ENCODE measurements around the gene BSN.

The BSN gene

DNA sequence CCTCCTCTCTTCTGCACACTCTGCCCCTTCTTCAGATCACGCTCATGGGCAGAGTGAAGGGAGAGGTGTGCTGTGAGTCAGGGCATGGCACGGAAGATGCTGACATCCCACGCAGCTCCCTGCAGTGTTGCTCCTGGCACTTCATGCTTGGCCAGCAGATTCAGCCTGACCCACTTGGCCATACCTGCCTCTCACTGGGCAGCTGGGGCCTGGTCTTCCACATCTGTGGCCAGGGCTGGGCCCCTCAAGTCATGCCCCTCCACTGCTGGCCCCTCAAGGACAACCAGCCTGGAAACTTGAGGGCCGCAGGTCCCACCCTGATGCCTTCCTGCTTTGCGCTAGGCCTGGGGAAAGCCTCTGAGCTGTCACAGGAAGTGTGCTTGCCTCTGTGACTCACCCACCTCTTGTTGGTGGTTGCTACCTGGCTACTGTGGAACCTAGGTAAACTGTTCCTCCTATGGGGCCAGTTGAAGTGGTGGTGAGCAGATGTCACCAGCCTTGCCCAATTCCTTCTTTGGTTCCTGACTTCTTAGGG, 48.7 kb downstream of the BSN start:
- no peaks in the 10 kb centered on the region for H3K36me3 ChIP-seq (ENCODE audit: insufficient read depth, low read length)
- no peak overlapping the region for H3K9ac ChIP-seq (ENCODE audit: low read depth, low read length)
- no peaks in the 10 kb centered on the region for H3K4me1 ChIP-seq (ENCODE audit: insufficient read depth, low read length)
- H3K9me3 ChIP-seq (ENCODE audit: control insufficient read depth, insufficient read depth, low read length): no peaks in the 10 kb centered on the region

- no peak overlapping the region for H3K9ac ChIP-seq (ENCODE audit: low read depth, low read length)
- H3K36me3 ChIP-seq (ENCODE audit: insufficient read depth, low read length): no peaks in the 10 kb centered on the region
- H3K9me3 ChIP-seq (ENCODE audit: control insufficient read depth, insufficient read depth, low read length): no peaks in the 10 kb centered on the region
- no peaks in the 10 kb centered on the region for H3K4me1 ChIP-seq (ENCODE audit: insufficient read depth, low read length)
Observed at GRCh38 chr3:49606427-49606826, 52.1 kb downstream of the BSN start.

DNA sequence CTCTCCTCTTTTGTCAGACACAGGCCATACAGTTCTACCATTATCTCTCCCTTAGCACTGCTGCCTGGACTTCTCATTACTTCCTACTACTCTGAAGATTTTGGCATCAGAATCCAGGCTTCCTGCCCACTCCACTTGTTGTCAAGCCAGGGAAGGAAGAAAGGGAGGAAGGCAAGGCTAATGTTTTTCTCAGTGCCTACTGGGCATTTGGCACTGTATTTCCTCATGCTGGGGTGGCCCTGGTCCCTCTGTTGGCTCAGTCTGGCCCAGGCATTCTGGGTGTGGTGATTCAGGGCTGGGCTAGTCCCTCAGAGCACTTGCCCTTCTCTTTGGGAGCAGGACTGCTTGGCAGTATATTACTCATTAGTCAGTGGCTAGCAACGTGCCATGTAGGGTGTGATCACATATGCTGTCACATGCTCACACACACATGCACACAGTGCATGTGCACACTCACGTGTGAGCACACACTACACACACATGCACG, 52.9 kb downstream of the BSN start:
- Histone ChIP-seq H3K36me3 (ENCODE audit: insufficient read depth, low read length) (no peaks in the 10 kb centered on the region), H3K9me3 (ENCODE audit: control insufficient read depth, insufficient read depth, low read length) (no peaks in the 10 kb centered on the region), H3K9ac (ENCODE audit: low read depth, low read length) (no peak overlapping the region), H3K4me1 (ENCODE audit: insufficient read depth, low read length) (no peaks in the 10 kb centered on the region)

GRCh38 chr3:49607796-49608195, 53.5 kb downstream of the BSN start:
- Histone ChIP-seq H3K9me3 (ENCODE audit: control insufficient read depth, insufficient read depth, low read length) (no peaks in the 10 kb centered on the region), H3K4me1 (ENCODE audit: insufficient read depth, low read length) (no peaks in the 10 kb centered on the region), H3K36me3 (ENCODE audit: insufficient read depth, low read length) (no peaks in the 10 kb centered on the region), H3K9ac (ENCODE audit: low read depth, low read length) (no peak overlapping the region)

DNA sequence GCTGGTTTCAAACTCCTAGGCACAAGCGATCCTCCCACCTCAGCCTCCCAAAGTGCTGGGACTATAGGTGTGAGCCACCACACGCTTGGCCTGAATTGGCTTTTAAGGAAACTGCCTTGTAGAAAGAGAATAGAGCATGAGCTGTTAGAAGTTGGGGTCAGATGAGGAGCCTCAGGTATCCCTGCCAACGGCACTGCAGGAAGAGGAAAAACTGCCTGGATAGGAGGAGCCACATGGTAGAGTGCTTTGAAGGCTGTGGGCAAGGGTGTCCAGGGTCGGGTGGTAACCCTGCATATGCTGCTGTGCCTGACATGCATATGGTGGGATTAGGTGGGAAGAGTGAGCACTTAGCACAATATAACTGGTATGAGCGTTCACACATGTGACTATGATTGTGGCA, 55.0 kb downstream of the BSN start:
- Histone ChIP-seq H3K4me1 (ENCODE audit: insufficient read depth, low read length) (no peaks in the 10 kb centered on the region), H3K9me3 (ENCODE audit: control insufficient read depth, insufficient read depth, low read length) (no peaks in the 10 kb centered on the region), H3K36me3 (ENCODE audit: insufficient read depth, low read length) (no peaks in the 10 kb centered on the region), H3K9ac (ENCODE audit: low read depth, low read length) (no peak overlapping the region)

GRCh38 chr3:49609815-49610214, 55.5 kb downstream of the BSN start:
- Histone ChIP-seq H3K4me1 (ENCODE audit: insufficient read depth, low read length) (no peaks in the 10 kb centered on the region), H3K9ac (ENCODE audit: low read depth, low read length) (no peak overlapping the region), H3K36me3 (ENCODE audit: insufficient read depth, low read length) (no peaks in the 10 kb centered on the region), H3K9me3 (ENCODE audit: control insufficient read depth, insufficient read depth, low read length) (no peaks in the 10 kb centered on the region)

- Histone ChIP-seq H3K36me3 (ENCODE audit: insufficient read depth, low read length) (no peaks in the 10 kb centered on the region), H3K9ac (ENCODE audit: low read depth, low read length) (no peak overlapping the region), H3K9me3 (ENCODE audit: control insufficient read depth, insufficient read depth, low read length) (no peaks in the 10 kb centered on the region), H3K4me1 (ENCODE audit: insufficient read depth, low read length) (no peaks in the 10 kb centered on the region)
Observed at GRCh38 chr3:49610666-49611280, 56.5 kb downstream of the BSN start.

DNA sequence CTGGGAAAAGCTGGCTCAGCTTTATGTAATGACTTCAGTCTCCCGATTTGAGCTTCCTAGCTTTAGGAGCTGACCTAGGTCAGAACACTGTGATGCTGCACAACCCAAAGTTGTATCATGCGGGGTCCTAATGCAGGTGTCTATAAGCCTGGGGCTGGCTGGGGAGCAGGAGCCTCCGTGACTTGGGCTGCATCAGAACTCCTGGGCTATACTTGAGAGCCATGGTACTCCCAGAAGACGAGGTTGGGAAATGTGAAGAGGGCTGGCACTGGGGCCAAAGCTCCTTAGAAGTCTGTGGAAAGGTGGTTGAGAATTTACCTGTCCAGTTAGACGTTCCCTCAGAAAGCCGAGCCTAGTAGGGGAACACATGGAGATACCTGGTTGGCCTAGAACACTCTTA, 57.0 kb downstream of the BSN start:
- Histone ChIP-seq H3K36me3 (ENCODE audit: insufficient read depth, low read length) (no peaks in the 10 kb centered on the region), H3K9me3 (ENCODE audit: control insufficient read depth, insufficient read depth, low read length) (no peaks in the 10 kb centered on the region), H3K4me1 (ENCODE audit: insufficient read depth, low read length) (peaks cover 5% of the 10 kb centered on the region; the same call in 1 of the 2 replicates), H3K9ac (ENCODE audit: low read depth, low read length) (no peak overlapping the region)

DNA sequence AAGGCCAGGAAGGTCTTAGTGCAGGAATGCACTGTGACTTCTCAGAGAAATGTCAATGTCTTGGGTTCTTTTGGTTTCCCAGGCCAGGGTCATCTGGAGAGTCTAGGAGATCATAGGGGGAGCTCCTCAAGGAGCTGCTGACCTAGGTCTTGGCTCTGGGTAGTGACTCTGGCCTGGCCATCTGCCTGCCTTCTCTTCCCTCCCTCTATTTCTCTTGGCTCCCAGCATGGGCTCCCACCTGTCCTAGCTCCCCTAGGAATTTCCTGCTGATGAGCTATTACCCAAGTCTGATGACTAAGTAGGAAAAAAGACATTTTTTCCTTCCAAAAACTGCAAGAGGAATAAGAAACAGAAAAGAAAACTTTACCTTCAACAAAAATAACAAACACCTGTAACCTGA, 57.4 kb downstream of the BSN start:
- H3K36me3 ChIP-seq (ENCODE audit: insufficient read depth, low read length): no peaks in the 10 kb centered on the region
- no peak overlapping the region for H3K9ac ChIP-seq (ENCODE audit: low read depth, low read length)
- H3K9me3 ChIP-seq (ENCODE audit: control insufficient read depth, insufficient read depth, low read length): no peaks in the 10 kb centered on the region
- H3K4me1 ChIP-seq (ENCODE audit: insufficient read depth, low read length): peaks cover 9% of the 10 kb centered on the region; the same call in 1 of the 2 replicates

DNA sequence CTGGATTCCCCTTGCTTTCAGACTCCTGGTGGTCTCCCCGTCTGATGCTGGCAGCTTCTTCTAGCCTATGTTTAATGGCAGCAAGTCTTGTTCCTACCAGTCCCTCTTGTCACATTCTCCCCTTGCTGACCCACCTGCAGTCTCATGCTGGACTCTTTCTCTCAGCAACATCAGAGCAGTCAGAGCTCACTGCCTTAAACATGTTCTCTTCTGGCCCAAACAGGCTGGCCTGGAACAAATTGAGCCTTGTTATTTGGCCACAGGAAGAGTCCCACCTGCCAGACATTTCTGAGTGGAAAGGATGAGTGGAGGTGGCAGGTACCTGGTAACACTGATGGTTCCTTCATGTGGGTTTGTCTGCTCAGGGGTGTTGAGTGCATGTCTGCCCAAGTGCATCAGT, 60.7 kb downstream of the BSN start:
- Histone ChIP-seq H3K36me3 (ENCODE audit: insufficient read depth, low read length) (no peaks in the 10 kb centered on the region), H3K4me1 (ENCODE audit: insufficient read depth, low read length) (peaks cover 11% of the 10 kb centered on the region; the same call in 1 of the 2 replicates), H3K9me3 (ENCODE audit: control insufficient read depth, insufficient read depth, low read length) (no peaks in the 10 kb centered on the region), H3K9ac (ENCODE audit: low read depth, low read length) (no peak overlapping the region)

GRCh38 chr3:49616061-49616460, 61.8 kb downstream of the BSN start:
- Histone ChIP-seq H3K9ac (ENCODE audit: low read depth, low read length) (no peak overlapping the region), H3K9me3 (ENCODE audit: control insufficient read depth, insufficient read depth, low read length) (no peaks in the 10 kb centered on the region), H3K4me1 (ENCODE audit: insufficient read depth, low read length) (peaks cover 11% of the 10 kb centered on the region; the same call in 1 of the 2 replicates), H3K36me3 (ENCODE audit: insufficient read depth, low read length) (no peaks in the 10 kb centered on the region)

DNA sequence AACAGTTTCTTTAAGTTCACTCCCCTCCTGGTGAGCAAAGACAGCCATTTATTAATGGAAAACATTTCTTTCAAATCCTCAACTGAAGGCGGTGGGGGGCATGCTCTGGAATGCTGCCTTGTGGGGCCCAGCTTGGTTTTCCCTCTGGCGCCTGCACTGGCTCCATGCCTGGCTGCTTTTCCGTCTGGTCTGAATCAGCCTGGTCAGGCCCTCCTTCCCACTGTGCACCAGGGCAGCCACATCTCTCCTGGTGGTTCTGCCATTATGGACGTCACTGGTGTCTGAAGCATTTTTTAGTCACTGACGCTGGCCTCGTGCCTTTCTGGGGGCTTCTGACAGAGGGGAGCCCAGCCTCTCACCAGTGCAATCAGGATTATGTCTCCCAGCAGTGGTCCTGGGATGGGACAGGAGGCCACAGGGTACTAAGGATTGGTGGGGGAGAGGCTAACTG, 62.2 kb downstream of the BSN start:
- no peak overlapping the region for H3K9ac ChIP-seq (ENCODE audit: low read depth, low read length)
- H3K4me1 ChIP-seq (ENCODE audit: insufficient read depth, low read length): peaks cover 11% of the 10 kb centered on the region; the same call in 1 of the 2 replicates
- no peaks in the 10 kb centered on the region for H3K9me3 ChIP-seq (ENCODE audit: control insufficient read depth, insufficient read depth, low read length)
- H3K36me3 ChIP-seq (ENCODE audit: insufficient read depth, low read length): no peaks in the 10 kb centered on the region

DNA sequence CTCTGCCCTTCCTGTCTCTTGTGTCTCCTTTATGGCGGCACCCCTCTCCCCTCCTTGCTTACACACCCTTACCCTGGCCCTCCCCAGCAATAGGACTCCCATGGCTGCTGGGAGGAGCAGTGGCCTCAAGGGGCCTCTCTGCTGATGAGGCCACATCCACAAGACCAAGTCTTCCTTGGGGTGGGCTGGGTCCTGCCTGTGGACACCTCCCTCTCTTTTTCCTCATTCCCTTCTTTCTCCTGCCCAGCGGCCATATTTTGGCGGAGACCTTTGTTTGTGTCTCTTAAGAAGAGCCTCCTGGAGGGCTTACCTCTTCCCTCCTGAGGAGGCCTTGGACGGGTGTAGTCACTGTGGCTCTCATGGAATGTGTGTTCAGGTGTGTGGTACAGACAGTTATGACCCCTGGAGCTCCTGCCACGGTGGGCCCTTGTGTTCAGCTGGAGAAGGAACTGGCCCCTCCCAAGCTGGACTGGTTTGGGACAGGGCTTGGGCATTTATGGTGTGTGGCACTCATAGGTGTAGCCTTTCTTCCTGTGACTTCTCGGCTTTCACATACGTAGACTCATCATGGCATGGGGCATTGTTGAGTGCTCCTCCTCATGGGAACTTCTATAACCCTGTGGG, 63.2 kb downstream of the BSN start:
- no peak overlapping the region for H3K9ac ChIP-seq (ENCODE audit: low read depth, low read length)
- no peaks in the 10 kb centered on the region for H3K9me3 ChIP-seq (ENCODE audit: control insufficient read depth, insufficient read depth, low read length)
- peaks cover 11% of the 10 kb centered on the region; the same call in 1 of the 2 replicates for H3K4me1 ChIP-seq (ENCODE audit: insufficient read depth, low read length)
- H3K36me3 ChIP-seq (ENCODE audit: insufficient read depth, low read length): no peaks in the 10 kb centered on the region

GRCh38 chr3:49618412-49618811, 64.1 kb downstream of the BSN start:
- H3K9me3 ChIP-seq (ENCODE audit: control insufficient read depth, insufficient read depth, low read length): no peaks in the 10 kb centered on the region
- no peaks in the 10 kb centered on the region for H3K36me3 ChIP-seq (ENCODE audit: insufficient read depth, low read length)
- peaks cover 11% of the 10 kb centered on the region; the same call in 1 of the 2 replicates for H3K4me1 ChIP-seq (ENCODE audit: insufficient read depth, low read length)
- H3K9ac ChIP-seq (ENCODE audit: low read depth, low read length): no peak overlapping the region

- no peaks in the 10 kb centered on the region for H3K36me3 ChIP-seq (ENCODE audit: insufficient read depth, low read length)
- H3K9me3 ChIP-seq (ENCODE audit: control insufficient read depth, insufficient read depth, low read length): no peaks in the 10 kb centered on the region
- H3K4me1 ChIP-seq (ENCODE audit: insufficient read depth, low read length): peaks cover 11% of the 10 kb centered on the region; the same call in 1 of the 2 replicates
- H3K9ac ChIP-seq (ENCODE audit: low read depth, low read length): no peak overlapping the region
Observed at GRCh38 chr3:49619649-49620048, 65.4 kb downstream of the BSN start.

All from ES-I3 (cell line).